Uterus (tissue), 4 donors: ENCODE data around the gene TXK. TPM values are rescaled to one million over a fixed set of nuclear protein-coding genes. Genes with fewer than 3 reads are reported as not detected.

Source experiments
- DNase-seq, 2 donors: peaks; one replicate each; pipeline ENCODE4 v3.0.0-alpha.2; 2019 to 2020
- H3K27ac ChIP-seq, 2 donors: fragments of 200-600 bp; sonication (generic); 1 replicate in 1 of 2; 2 replicates in 1 of 2; pipeline ENCODE4 v1.5.1; 2016 to 2018
- H3K27me3 ChIP-seq, 2 donors: fragments of 200-600 bp; sonication (generic); one replicate each; pipeline ENCODE4 v1.5.1; 2018 to 2019; ENCODE audit warnings: control low read depth in 1 of 2
- H3K36me3 ChIP-seq, 2 donors: fragments of 200-600 bp; sonication (generic); one replicate each; pipeline ENCODE4 v1.5.1; 2019; ENCODE audit warnings: control low read depth in 1 of 2
- H3K4me1 ChIP-seq, 2 donors: fragments of 200-600 bp; sonication (generic); one replicate each; pipeline ENCODE4 v1.5.1; 2018 to 2019; ENCODE audit warnings: control low read depth in 1 of 2
- H3K4me3 ChIP-seq, 2 donors: fragments of 200-600 bp; sonication (generic); 1 replicate in 1 of 2; 2 replicates in 1 of 2; pipeline ENCODE4 v1.5.1; 2018 to 2019; ENCODE audit warnings: mild to moderate bottlenecking in 1 of 2
- H3K9me3 ChIP-seq, 2 donors: fragments of 200-600 bp; sonication (generic); one replicate each; pipeline ENCODE4 v1.5.1; 2019; ENCODE audit warnings: control low read depth in 1 of 2
- POLR2A ChIP-seq, 2 donors: fragments of 450-650 bp; IDR thresholded peaks; one replicate each; pipeline ENCODE4 v1.6.1; 2016; ENCODE audit warnings: antibody characterized with exemption in 2 of 2, mild to moderate bottlenecking in 1 of 2, moderate library complexity in 1 of 2
- intact Hi-C: fragments of 100-400 bp; cut with DNase I; formaldehyde crosslinking; loops from one replicate; pipeline ENCODE4 v1.15.1; 2023; ENCODE audit warnings: low total_unique reads
- total RNA-seq, 4 donors: library from RNA; depleted of rRNA in 3 of 4; stranded (reverse); fragments of >200 nt in 3 of 4; gene quantifications; one replicate each; pipeline versions ENCODE4 v1.1.0 to v1.2.4, GENCODE V29; 2014 to 2023
- TF ChIP-seq, protein P1 (sequence below), 4 experiments: fragments of 200-600 bp in 2 of 4; fragments of 450-650 bp in 2 of 4; sonication (generic) in 2 of 4; IDR thresholded peaks; one replicate each; pipeline ENCODE4 v1.5.1; 2016 to 2019; ENCODE audit warnings: antibody characterized with exemption in 4 of 4, mild to moderate bottlenecking in 2 of 4, moderate library complexity in 1 of 4
- donor health status: DM: yes; HTN: yes; CAD: no.

Gene TXK
- total RNA-seq, 4 donors from 2014 or later, result 1.3 to 6.4 (median 3.1) TPM; not detected in 1

DNA sequence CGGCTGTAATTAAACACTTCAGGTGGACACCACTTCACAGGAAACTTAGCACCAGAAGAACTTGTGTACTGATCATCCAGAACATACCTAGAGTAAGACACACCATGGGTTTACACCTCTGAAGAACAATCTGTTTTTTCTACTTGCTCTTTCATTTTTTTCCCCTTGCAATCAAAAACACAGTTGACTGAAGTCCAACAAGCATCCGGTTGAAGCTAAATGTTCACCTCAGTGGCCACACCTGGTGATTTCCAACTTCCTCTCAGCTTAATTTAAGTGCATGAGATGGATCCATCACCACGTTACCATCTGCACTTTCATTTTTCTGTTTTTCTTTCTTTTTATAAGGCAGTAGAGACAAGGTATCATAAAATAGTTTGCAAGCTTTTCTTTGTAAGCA lies 4.9 kb upstream of the TXK start:
- H3K4me3 ChIP-seq, result no peak overlapping the region
- H3K9me3 ChIP-seq, result no peaks in the 10 kb centered on the region
- no peaks in the 10 kb centered on the region for H3K4me1 ChIP-seq
- H3K36me3 ChIP-seq, result no peaks in the 10 kb centered on the region
- TF ChIP-seq, protein P1, sequence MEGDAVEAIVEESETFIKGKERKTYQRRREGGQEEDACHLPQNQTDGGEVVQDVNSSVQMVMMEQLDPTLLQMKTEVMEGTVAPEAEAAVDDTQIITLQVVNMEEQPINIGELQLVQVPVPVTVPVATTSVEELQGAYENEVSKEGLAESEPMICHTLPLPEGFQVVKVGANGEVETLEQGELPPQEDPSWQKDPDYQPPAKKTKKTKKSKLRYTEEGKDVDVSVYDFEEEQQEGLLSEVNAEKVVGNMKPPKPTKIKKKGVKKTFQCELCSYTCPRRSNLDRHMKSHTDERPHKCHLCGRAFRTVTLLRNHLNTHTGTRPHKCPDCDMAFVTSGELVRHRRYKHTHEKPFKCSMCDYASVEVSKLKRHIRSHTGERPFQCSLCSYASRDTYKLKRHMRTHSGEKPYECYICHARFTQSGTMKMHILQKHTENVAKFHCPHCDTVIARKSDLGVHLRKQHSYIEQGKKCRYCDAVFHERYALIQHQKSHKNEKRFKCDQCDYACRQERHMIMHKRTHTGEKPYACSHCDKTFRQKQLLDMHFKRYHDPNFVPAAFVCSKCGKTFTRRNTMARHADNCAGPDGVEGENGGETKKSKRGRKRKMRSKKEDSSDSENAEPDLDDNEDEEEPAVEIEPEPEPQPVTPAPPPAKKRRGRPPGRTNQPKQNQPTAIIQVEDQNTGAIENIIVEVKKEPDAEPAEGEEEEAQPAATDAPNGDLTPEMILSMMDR (IDR thresholded peaks at IDR 0.05), result no peak
- TF ChIP-seq POLR2A (IDR thresholded peaks at IDR 0.05), result no peak
- no peak for DNase-seq
- intact Hi-C loops, result no loop called here
- H3K27me3 ChIP-seq, result no peaks in the 10 kb centered on the region
- no peak overlapping the region for H3K27ac ChIP-seq

GRCh38 chr4:48138511-48138910 lies 4.5 kb upstream of the TXK start:
- Histone ChIP-seq H3K27me3 (no peaks in the 10 kb centered on the region), H3K9me3 (no peaks in the 10 kb centered on the region), H3K36me3 (no peaks in the 10 kb centered on the region), H3K4me3 (no peak overlapping the region), H3K4me1 (no peaks in the 10 kb centered on the region), H3K27ac (no peak overlapping the region)
- DNase-seq, result no peak
- intact Hi-C loops, result no loop called here
- TF ChIP-seq, protein P1 (IDR thresholded peaks at IDR 0.05), result no peak
- no peak for TF ChIP-seq POLR2A (IDR thresholded peaks at IDR 0.05)

GRCh38 chr4:48137846-48138245 lies 3.8 kb upstream of the TXK start:
- H3K9me3 ChIP-seq, result no peaks in the 10 kb centered on the region
- intact Hi-C loops, result no loop called here
- no peak overlapping the region for H3K4me3 ChIP-seq
- no peak overlapping the region for H3K27ac ChIP-seq
- DNase-seq, result no peak
- H3K4me1 ChIP-seq, result no peaks in the 10 kb centered on the region
- TF ChIP-seq, protein P1 (IDR thresholded peaks at IDR 0.05), result no peak
- no peak for TF ChIP-seq POLR2A (IDR thresholded peaks at IDR 0.05)
- no peaks in the 10 kb centered on the region for H3K36me3 ChIP-seq
- no peaks in the 10 kb centered on the region for H3K27me3 ChIP-seq

DNA sequence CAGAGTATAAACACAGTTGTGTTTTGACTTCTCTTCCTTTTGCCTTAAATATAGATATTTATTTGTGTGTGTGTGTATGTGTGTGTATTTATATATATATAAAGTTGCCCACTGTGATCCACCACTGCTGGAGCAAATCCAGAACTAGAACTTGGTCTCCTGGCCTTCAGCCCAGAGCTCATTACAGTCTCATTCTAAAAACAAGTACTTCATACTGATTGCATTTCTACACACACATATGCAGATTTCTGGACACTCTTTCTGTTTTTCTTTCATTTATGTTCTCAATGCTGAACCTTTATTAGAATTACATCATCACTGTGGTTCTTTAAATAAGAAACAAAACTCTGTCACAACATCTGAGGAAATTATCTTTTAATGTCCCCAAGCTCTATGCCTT lies 381 bp downstream of the TXK start:
- Histone ChIP-seq H3K9me3 (no peaks in the 10 kb centered on the region), H3K36me3 (no peaks in the 10 kb centered on the region), H3K4me1 (no peaks in the 10 kb centered on the region), H3K27ac (no peak overlapping the region), H3K4me3 (no peak overlapping the region), H3K27me3 (no peaks in the 10 kb centered on the region)
- intact Hi-C loops, result no loop called here
- TF ChIP-seq POLR2A (IDR thresholded peaks at IDR 0.05), result no peak
- TF ChIP-seq, protein P1 (IDR thresholded peaks at IDR 0.05), result no peak
- DNase-seq, result no peak

- Histone ChIP-seq H3K36me3 (no peaks in the 10 kb centered on the region), H3K4me3 (no peak overlapping the region), H3K9me3 (no peaks in the 10 kb centered on the region), H3K27me3 (no peaks in the 10 kb centered on the region), H3K4me1 (no peaks in the 10 kb centered on the region), H3K27ac (no peak overlapping the region)
- TF ChIP-seq, protein P1 (IDR thresholded peaks at IDR 0.05), result no peak
- no peak for TF ChIP-seq POLR2A (IDR thresholded peaks at IDR 0.05)
- DNase-seq, result no peak
- intact Hi-C loops, result no loop called here
Observed at GRCh38 chr4:48131736-48132135, 2.3 kb downstream of the TXK start.
